Upper lobe of left lung (tissue), 4 donors: Measurements from ENCODE around the gene ORAI2.

ENCODE experiments used
- POLR2A ChIP-seq, 4 donors: fragments of 450-650 bp; IDR thresholded peaks; one replicate each; pipeline ENCODE4 v1.5.1; 2016 to 2017; ENCODE audit warnings: antibody characterized with exemption in 4 of 4, mild to moderate bottlenecking in 2 of 4
- TF ChIP-seq, protein P1 (sequence below), 6 experiments: fragments of 450-650 bp in 4 of 6; fragments of 200-600 bp in 2 of 6; sonication (generic) in 2 of 6; IDR thresholded peaks; one replicate each; pipeline ENCODE4 v1.5.1; 2016 to 2019; ENCODE audit warnings: antibody characterized with exemption in 6 of 6

DNA sequence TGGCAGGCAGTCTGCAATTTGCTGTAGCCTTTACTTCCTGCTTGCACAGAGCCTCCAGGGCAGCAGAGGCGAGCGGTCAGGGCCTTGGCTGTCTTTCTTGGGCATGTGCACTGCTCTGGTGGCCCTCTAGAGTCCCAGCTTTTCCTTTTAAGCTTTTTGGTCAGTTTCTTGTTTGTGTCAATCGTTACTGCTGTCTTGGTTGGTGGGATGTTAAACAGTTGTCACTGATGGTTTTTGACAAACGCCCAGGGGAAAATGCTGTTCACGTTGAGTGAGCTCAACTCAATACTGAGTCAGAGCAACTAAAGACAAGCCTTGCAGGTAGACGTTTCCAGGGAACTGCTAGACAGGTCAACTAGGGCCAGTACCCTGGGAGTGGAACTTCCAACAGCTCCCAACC, 23.3 kb upstream of the ORAI2 start:
- TF ChIP-seq, protein P1, sequence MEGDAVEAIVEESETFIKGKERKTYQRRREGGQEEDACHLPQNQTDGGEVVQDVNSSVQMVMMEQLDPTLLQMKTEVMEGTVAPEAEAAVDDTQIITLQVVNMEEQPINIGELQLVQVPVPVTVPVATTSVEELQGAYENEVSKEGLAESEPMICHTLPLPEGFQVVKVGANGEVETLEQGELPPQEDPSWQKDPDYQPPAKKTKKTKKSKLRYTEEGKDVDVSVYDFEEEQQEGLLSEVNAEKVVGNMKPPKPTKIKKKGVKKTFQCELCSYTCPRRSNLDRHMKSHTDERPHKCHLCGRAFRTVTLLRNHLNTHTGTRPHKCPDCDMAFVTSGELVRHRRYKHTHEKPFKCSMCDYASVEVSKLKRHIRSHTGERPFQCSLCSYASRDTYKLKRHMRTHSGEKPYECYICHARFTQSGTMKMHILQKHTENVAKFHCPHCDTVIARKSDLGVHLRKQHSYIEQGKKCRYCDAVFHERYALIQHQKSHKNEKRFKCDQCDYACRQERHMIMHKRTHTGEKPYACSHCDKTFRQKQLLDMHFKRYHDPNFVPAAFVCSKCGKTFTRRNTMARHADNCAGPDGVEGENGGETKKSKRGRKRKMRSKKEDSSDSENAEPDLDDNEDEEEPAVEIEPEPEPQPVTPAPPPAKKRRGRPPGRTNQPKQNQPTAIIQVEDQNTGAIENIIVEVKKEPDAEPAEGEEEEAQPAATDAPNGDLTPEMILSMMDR (IDR thresholded peaks at IDR 0.05) = no peak
- TF ChIP-seq POLR2A (IDR thresholded peaks at IDR 0.05) = no peak
